Activated CD4-positive, alpha-beta memory T cell treated with anti-CD3 and anti-CD28 coated beads, Interleukin-2, amount 10 ng/mL, durations not matched to agents 7 days and 5 days (primary cell): Measurements from ENCODE around the gene ATP8B4. TPM values are rescaled to one million over a fixed set of nuclear protein-coding genes. Genes with fewer than 3 reads are reported as not detected.

Experiments
- CTCF ChIA-PET: fragments of 350-600 bp; sonication (Branson Sonifier 250); formaldehyde crosslinking; loops from one replicate; lab custom pipeline; 2021; ENCODE audit warnings: antibody characterized with exemption, inconsistent platforms; lab: Charles Lee
- POLR2A ChIA-PET: fragments of 350-600 bp; sonication (Branson Sonifier 250); formaldehyde crosslinking; loops from one replicate; lab custom pipeline; 2021; ENCODE audit warnings: antibody characterized with exemption; lab: Charles Lee
- DNase-seq: peaks from one replicate; pipeline ENCODE4 v3.0.0-alpha.2; 2020
- H3K27ac Mint-ChIP-seq: one replicate; pipeline ENCODE4 v1.8.0; 2021; ENCODE audit warnings: mild to moderate bottlenecking, mixed read lengths
- H3K27me3 Mint-ChIP-seq: one replicate; pipeline ENCODE4 v1.8.0; 2021; ENCODE audit warnings: mixed read lengths
- H3K36me3 Mint-ChIP-seq: one replicate; pipeline ENCODE4 v1.8.0; 2021; ENCODE audit warnings: low read depth, mixed read lengths
- H3K4me1 Mint-ChIP-seq: one replicate; pipeline ENCODE4 v1.8.0; 2021; ENCODE audit warnings: mixed read lengths
- H3K4me3 Mint-ChIP-seq: one replicate; pipeline ENCODE4 v1.8.0; 2021; ENCODE audit warnings: mild to moderate bottlenecking, mixed read lengths
- H3K9me3 Mint-ChIP-seq: one replicate; pipeline ENCODE4 v1.8.0; 2021; ENCODE audit warnings: mixed read lengths
- total RNA-seq, 2 experiments: library from RNA; stranded (reverse); gene quantifications; one replicate each; pipeline ENCODE4 v1.2.3, GENCODE V29; 2021

The ATP8B4 gene
- total RNA-seq, 2 experiments from 2014 or later = 19.9 to 20.7 TPM

DNA sequence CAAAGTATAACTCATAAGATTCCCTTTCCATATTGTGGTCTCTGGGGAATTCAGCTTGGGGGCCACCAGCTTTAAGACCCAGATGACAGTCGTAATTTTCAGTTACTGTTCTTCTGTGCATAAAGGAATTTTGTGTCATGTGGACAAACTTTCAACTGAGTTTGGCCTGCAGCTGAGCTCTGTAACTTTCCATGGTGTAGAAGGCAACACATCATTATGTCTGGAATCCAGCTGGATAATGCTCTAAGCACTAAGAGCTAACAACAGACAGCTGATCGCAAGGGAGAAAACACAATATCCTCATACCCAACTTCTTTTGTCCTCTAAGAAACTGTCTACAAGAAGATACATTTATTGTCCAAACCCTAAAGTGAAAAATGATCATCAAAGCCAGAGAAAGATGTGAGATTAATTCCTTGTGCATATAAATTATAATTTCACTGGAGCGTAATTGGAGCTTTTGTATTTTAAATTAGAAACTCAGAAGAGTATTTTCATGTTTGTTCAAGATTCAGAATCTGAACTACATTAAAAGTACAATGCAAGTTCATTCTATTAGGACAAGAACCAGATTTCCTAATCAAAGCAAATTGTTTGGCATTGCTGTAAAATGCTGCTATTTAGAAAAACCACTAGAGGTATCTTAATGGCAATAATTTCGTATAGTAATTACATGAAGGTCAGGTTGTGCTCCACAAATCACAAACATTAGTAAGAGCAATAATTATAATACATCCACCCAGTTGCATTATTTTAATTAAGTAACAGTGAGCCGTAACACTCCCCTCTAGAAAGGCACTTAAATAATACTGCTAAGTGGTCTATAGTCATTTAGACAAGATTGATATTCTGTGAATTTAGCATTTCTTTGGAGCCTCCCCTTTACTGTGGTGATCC, 218.8 kb downstream of the ATP8B4 start:
- H3K4me1 Mint-ChIP-seq = peaks cover 3% of the 10 kb centered on the region
- H3K27me3 Mint-ChIP-seq = no peaks in the 10 kb centered on the region
- H3K9me3 Mint-ChIP-seq = no peaks in the 10 kb centered on the region
- H3K4me3 Mint-ChIP-seq = no peak overlapping the region
- ChIA-PET CTCF (no interaction called here), POLR2A (no interaction called here)
- no peak for DNase-seq
- no peak overlapping the region for H3K27ac Mint-ChIP-seq
- peaks cover 14% of the 10 kb centered on the region for H3K36me3 Mint-ChIP-seq

DNA sequence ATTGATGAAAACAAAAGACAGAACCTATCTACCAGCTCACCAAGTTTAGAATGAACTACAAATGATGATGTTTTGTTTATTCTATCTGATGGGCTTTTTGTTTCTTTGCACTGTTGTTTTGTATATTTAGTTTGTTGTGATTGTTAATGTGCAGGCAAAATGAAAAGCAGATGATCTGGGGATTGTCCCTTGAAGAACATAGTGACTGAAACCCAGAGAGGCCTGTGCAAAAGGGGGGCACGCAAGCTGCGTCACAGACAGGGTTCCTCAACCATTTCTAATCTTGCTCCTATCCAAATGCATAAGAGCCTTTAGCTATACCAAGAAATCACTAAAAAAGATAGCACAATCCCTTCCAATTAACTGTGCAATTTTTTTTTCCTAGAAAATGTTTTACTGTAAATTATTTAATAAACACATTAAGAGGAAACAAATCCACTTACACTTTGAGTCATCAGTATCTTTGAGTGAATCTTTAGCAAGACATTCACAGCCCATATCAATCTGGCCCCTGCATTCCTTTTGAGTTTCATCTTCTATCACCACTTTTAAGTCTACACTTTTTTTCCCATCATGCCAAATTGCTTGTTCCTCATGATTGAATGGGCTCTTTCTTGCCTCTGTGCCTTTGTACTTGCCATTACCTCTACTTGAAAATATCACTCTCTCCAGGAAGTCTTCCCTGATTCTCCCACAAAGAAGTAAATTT, 220.3 kb downstream of the ATP8B4 start:
- Mint-ChIP-seq H3K9me3 (no peaks in the 10 kb centered on the region), H3K27ac (no peak overlapping the region)

DNA sequence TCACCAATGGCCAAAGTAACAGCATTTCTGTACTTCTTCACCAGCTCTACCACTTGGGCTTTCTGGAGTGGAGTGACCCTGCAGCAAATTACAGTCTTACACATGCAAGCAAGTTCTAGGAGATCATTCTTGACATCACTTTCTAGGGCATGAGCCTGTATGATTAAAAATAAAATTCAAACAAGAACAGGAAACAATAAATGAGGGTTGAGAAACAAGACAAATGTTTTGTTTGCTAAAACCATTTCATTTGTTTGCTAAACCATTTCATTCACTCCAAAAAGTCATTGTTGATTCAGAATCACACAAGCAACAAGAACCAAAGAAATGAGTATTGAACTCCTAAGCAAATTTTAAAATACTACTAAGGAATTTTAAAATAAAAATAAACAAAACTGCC, 220.9 kb downstream of the ATP8B4 start:
- Mint-ChIP-seq H3K36me3 (peaks cover 12% of the 10 kb centered on the region), H3K27ac (no peak overlapping the region), H3K4me3 (no peak overlapping the region), H3K27me3 (no peaks in the 10 kb centered on the region), H3K4me1 (peaks cover 3% of the 10 kb centered on the region), H3K9me3 (no peaks in the 10 kb centered on the region)
- ChIA-PET POLR2A (no interaction called here), CTCF (no interaction called here)
- DNase-seq = no peak

More for the DNA sequence above, 220.3 kb downstream of the ATP8B4 start:
- no peak for DNase-seq
- ChIA-PET CTCF (no interaction called here), POLR2A (no interaction called here)
- no peak overlapping the region for H3K4me3 Mint-ChIP-seq
- peaks cover 3% of the 10 kb centered on the region for H3K4me1 Mint-ChIP-seq
- peaks cover 12% of the 10 kb centered on the region for H3K36me3 Mint-ChIP-seq
- no peaks in the 10 kb centered on the region for H3K27me3 Mint-ChIP-seq

DNA sequence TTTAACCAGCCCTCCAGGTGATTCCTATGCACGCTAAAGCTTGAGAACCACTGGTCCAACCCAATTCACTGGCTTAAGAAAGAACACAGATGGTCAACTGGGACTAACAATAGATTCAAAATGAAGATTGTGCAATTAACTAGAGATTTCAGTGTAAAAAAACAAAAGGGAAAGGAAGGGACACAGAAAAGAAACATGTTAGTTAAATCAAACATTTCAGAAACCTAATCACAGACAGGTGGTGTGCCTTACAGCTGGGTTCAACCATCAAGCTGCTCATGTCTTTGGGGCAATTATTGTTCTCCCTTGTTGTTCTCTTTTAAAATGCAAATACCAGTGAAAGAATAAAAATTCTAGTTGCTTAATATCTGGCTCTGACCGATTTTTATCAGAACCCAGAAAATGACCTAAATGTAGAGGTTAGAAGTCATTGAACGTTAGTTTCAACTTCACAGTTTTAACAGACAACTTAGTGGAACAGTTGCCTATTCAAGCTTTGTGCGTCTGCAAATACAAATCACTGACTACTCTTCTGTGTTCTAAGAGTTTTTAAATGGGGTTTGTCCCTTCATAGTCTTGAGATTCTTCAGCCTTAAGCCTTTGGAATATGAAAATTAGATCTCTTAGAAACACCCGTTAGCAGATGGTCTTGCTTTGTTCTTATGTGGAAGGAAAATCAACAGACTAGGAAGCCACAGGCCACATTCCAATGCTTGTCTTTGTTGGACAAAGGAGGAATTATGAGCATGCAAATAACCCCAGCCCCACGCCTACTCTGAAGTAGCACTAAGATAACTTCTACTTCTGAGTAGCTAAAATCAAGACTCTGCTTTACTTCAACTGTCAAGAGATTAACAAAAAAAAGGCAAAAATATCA, 223.4 kb downstream of the ATP8B4 start:
- Mint-ChIP-seq H3K4me3 (no peak overlapping the region), H3K27me3 (no peaks in the 10 kb centered on the region), H3K9me3 (no peaks in the 10 kb centered on the region), H3K4me1 (peaks cover 3% of the 10 kb centered on the region), H3K36me3 (peaks cover 19% of the 10 kb centered on the region), H3K27ac (no peak overlapping the region)
- no peak for DNase-seq
- POLR2A ChIA-PET = no interaction called here
- CTCF ChIA-PET = no interaction called here

DNA sequence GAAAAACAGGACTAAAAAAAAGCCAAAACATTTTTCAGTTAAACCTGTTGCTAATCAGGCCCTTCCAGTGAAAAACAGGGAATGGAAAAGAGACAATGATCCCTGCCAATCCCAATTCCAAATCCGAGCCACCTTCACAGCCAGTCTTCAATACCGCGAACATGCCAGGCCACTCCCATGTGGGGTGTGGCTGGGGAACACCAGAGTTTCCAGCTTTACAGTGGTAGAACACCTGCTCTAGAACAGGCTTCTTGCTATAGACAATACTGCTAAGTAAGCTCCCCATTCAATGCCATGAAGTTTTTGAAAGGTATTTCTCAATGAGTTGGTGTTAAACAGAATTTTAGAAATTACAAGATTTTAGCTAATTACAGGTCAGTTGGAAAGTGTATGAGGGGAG, 228.3 kb downstream of the ATP8B4 start:
- Mint-ChIP-seq H3K36me3 (peaks cover 11% of the 10 kb centered on the region), H3K4me1 (no peaks in the 10 kb centered on the region), H3K4me3 (no peak overlapping the region), H3K27ac (no peak overlapping the region), H3K9me3 (no peaks in the 10 kb centered on the region), H3K27me3 (no peaks in the 10 kb centered on the region)
- ChIA-PET POLR2A (no interaction called here), CTCF (no interaction called here)
- no peak for DNase-seq

DNA sequence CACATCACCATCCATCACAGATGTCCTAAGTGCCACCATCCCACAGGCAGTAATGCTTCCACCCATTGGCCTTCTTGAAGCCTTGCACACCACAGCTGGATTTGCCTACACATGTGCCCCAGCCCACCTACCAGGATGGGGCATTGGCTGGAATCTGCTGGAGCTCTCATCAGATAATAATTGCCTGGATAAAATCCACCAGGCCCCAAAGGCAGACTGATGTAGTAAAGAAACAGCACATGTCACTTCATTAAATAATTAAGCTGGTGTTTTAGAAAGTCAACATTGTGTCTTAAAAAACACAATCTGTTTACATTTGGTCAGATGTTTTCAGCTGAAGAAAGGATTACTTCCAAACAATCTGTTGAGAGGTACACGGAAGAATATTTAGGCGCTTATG, 229.5 kb downstream of the ATP8B4 start:
- CTCF ChIA-PET = no interaction called here

DNA sequence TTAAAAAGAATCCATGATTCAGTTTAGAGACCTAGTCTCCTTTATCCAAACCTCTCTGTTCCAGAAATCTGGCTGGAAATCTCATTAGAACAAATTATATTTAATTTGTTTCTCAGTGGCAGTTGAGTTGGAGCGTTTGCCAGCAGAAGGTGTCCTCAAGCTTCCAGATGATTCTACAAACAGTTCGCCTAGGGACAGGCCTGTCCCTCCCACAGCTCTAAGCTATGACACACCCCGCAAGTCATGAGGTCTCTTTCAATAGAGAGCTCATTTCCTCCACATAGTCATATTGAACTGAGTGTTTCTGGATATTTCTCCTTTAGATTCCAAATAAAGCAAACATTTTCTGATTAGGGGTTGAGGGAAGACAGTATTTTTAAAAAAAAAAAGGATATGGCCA, 230.3 kb downstream of the ATP8B4 start:
- Mint-ChIP-seq H3K27ac (no peak overlapping the region), H3K36me3 (peaks cover 9% of the 10 kb centered on the region), H3K27me3 (no peaks in the 10 kb centered on the region), H3K9me3 (no peaks in the 10 kb centered on the region), H3K4me3 (no peak overlapping the region), H3K4me1 (no peaks in the 10 kb centered on the region)
- POLR2A ChIA-PET = no interaction called here
- CTCF ChIA-PET = no interaction called here
- no peak for DNase-seq

More for the DNA sequence above, 229.5 kb downstream of the ATP8B4 start:
- H3K4me3 Mint-ChIP-seq = no peak overlapping the region
- no peaks in the 10 kb centered on the region for H3K27me3 Mint-ChIP-seq
- no peaks in the 10 kb centered on the region for H3K9me3 Mint-ChIP-seq
- no peak for DNase-seq
- POLR2A ChIA-PET = no interaction called here
- H3K27ac Mint-ChIP-seq = no peak overlapping the region
- H3K36me3 Mint-ChIP-seq = peaks cover 9% of the 10 kb centered on the region
- H3K4me1 Mint-ChIP-seq = no peaks in the 10 kb centered on the region

DNA sequence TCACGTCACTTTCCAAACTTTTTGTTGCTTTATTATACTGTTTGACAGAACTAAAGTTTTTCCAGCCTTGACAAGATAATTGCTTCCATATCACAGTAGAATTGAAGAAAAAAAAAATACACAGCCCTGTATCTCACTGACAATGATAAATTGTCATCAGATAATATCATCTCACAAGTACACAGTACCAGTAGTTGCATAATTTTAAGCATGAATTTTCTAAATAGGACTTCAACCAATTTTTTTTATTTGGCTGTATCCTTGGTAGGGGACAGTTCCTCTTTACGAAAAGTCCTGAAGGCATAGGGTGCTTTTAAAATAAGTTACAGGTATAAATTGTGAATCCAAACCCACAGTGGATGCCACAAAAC, 230.7 kb downstream of the ATP8B4 start:
- no peaks in the 10 kb centered on the region for H3K27me3 Mint-ChIP-seq
- ChIA-PET CTCF (no interaction called here), POLR2A (no interaction called here)
- no peaks in the 10 kb centered on the region for H3K9me3 Mint-ChIP-seq
- DNase-seq = no peak
- no peak overlapping the region for H3K27ac Mint-ChIP-seq
- H3K36me3 Mint-ChIP-seq = peaks cover 9% of the 10 kb centered on the region
- H3K4me1 Mint-ChIP-seq = no peaks in the 10 kb centered on the region
- no peak overlapping the region for H3K4me3 Mint-ChIP-seq

DNA sequence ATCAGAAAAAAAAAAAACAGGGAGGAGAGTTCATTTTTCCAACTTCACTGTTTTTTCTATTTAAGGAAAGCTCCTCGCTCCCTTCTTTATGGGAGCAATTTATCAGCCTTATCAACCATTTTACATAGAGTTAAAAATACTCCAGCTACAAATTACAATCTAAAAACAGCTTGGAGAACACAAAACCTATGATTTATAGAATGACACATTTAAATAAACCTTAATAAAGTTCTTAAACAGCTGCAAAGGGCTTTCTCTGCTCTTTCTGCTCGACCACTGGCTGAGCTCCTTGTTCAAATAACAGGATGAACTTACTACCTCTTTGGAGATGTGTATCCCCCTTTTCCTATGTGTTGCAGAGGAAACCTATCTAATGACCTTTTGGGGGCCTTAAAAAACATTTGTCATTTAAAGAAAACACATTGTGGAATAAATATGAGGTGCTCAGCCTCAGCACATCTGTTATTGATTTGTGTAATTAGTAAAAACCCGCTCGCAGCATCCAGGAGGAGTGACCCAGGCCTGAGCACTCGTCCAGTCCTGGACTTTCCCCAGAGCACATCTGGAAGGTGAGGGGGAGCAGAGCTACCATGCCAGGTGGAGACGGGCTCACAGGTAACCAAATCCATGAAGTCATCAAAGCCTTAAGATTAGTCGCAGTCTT, 231.2 kb downstream of the ATP8B4 start:
- no peaks in the 10 kb centered on the region for H3K27me3 Mint-ChIP-seq
- no peak overlapping the region for H3K4me3 Mint-ChIP-seq
- no peak overlapping the region for H3K27ac Mint-ChIP-seq
- no peaks in the 10 kb centered on the region for H3K9me3 Mint-ChIP-seq
- ChIA-PET POLR2A (no interaction called here), CTCF (no interaction called here)
- no peak for DNase-seq
- H3K36me3 Mint-ChIP-seq = peaks cover 9% of the 10 kb centered on the region
- no peaks in the 10 kb centered on the region for H3K4me1 Mint-ChIP-seq

DNA sequence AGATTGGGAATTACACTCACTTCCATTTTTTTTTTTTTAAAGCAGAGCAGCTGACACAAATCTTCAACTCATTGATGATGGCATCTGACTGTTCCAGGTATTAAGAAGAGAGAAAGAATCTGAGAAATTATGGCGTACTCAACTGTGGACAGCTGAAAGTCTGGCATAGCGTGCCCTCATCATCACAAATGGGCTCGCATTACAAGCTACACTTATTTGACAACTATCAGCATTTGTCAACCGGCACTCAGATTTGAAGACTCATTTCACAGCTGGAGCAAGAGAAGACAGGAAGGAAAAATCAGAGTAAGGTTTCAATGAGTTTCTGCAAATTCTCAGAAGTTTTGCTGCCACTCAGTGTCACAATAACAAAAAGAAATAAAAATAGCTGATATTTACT, 235.9 kb downstream of the ATP8B4 start:
- H3K36me3 Mint-ChIP-seq = peaks cover 5% of the 10 kb centered on the region
- no peak overlapping the region for H3K4me3 Mint-ChIP-seq
- H3K27ac Mint-ChIP-seq = no peak overlapping the region
- H3K9me3 Mint-ChIP-seq = no peaks in the 10 kb centered on the region
- no peaks in the 10 kb centered on the region for H3K4me1 Mint-ChIP-seq
- ChIA-PET POLR2A (no interaction called here), CTCF (no interaction called here)
- DNase-seq = no peak
- no peaks in the 10 kb centered on the region for H3K27me3 Mint-ChIP-seq

DNA sequence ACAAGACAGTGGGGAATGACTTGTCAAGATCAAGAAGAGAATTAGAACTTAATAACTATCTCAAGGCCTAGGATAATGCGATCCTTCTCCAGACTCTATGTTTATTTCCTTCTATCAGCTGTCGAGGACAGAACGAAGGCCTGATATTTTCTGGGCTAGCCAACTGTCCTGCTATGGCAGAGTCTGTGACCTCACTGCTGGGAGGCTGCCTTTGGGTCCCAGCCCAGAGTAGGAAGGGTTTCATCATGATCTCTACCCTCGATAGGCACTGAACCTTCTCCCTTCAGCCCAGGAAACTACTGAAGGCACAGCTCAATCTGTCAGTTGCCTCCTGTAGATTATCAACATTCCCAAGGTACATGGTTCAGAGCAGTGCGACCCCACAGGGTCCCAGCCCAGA, 237.2 kb downstream of the ATP8B4 start:
- DNase-seq = no peak
- H3K9me3 Mint-ChIP-seq = no peaks in the 10 kb centered on the region
- H3K4me3 Mint-ChIP-seq = no peak overlapping the region
- no peak overlapping the region for H3K27ac Mint-ChIP-seq
- no peaks in the 10 kb centered on the region for H3K27me3 Mint-ChIP-seq
- ChIA-PET POLR2A (no interaction called here), CTCF (no interaction called here)
- H3K36me3 Mint-ChIP-seq = peaks cover 5% of the 10 kb centered on the region
- no peaks in the 10 kb centered on the region for H3K4me1 Mint-ChIP-seq

DNA sequence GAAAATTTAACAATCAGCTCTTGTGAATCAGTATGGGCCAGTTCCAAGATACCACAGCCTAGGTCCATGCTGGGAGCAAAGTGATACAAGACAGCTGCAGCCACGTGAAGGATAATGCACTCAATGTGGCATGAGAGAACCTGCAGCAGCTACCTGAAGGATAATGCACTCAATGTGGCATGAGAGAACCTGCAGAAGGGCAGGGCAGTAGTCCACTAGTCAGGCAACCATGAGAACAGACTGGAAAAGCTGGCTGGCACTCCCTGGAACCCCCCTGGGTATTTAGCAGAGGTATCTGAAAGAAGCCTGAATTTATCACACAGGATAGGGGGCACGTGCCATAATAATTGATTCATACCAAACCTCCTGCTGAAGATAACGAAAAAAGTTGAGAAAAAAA, 237.6 kb downstream of the ATP8B4 start:
- no peak for DNase-seq
- CTCF ChIA-PET = no interaction called here
- no peaks in the 10 kb centered on the region for H3K9me3 Mint-ChIP-seq
- H3K27me3 Mint-ChIP-seq = no peaks in the 10 kb centered on the region
- POLR2A ChIA-PET = no interaction called here
- no peaks in the 10 kb centered on the region for H3K4me1 Mint-ChIP-seq
- H3K27ac Mint-ChIP-seq = no peak overlapping the region
- peaks cover 5% of the 10 kb centered on the region for H3K36me3 Mint-ChIP-seq
- no peak overlapping the region for H3K4me3 Mint-ChIP-seq
